GM19324 (cell line): ENCODE measurements around the gene F11R.
"Not testable (repeated sequence)": the region's sequence is repeated elsewhere in the genome, so short reads cannot be mapped to it uniquely, and the experiment has no call there.

Experiments
- ATAC-seq: cut with Tn5 transposase; IDR thresholded peaks from one replicate; pipeline ENCODE4 v1.9.1; 2021; ENCODE audit warnings: mild to moderate bottlenecking, moderate library complexity; ENCODE audit not compliant: unreplicated experiment, low FRiP score

F11R gene

DNA sequence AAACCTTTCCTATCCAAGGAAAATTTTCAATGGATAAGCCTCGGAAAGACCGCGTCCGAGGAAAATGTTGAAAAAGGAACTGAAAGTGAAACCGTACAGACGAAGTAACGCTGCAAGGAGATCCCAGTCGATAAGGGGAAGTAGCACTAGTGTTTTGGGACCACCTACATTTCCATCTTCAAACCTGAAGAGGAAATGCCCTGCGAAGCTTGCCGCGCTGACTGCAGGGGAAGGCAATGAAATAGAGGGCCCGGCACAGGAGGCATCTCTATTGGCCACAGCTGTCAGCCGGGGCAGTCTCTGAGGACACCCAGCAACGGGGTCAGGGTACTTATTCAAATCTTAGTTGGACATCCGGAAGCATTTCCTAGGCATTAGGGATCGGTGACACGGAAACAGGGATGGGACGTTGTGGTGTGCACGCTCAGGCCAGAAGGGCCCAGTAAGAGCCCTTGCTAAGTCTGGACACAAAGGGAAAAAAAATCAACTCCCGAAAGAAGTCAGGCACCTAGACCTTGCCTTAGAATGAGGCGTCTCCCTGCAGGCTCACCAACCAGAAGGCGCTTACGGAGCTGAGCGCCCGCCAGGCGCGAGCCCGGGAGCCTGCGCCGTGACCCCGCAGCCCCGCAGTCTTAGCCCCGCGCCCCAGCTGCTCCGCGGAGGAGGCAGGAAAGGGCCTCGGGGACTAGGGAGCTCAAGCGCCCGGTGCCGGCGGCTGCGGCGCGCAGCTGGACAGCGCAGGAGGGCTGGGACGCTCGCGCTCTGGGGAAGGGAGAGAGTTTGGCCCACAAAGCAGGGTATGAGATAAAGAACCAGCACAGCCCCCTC lies 24.2 kb upstream of the F11R start:
- ATAC-seq: peak; percentile 42

GRCh38 chr1:161044535-161044907 lies 23.6 kb upstream of the F11R start:
- ATAC-seq: no peak

DNA sequence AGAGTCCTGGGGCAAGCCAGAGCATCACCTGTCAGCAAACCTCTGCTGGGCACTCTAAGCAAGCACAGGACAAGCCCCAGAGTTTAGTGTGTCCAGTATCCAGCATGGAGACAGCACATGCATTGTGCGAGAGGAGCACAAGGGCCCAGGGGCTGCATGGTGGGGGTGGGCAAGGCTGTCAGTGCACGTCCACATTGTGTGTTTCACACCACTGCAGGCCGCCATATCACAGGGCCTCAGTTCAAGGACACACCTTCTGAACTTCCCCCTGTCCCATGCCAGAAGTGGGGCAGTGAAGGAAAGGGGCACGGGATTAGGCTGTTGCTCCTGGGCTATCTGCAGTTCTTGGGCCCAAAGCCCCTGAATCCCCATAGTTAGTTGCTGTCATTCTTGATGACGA lies 18.6 kb upstream of the F11R start:
- no peak for ATAC-seq

DNA sequence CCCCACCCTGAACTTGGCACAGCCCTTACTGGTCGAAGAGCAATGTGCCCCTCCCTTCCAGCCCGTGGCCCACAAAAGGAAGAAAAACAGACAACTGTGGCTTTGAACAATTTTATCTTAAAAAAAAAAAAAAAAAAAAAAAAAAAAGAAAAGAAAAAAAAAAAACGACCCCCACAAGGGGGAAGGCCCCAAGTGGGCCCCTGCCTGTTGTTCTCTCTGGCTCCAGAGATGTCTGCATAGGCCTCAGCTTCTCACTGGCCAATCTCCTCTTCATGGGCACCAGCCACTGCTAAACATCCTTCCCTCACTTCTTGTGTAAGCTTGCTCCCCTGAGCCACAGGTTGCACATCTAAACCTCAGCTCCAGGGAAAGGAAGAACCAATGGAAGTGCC lies 18.2 kb upstream of the F11R start:
- ATAC-seq: no peak

- peak; percentile 81 for ATAC-seq
Measured at GRCh38 chr1:161038523-161039153, 17.7 kb upstream of the F11R start, which contains the start of gene TSTD1. TSTD1 (minus strand) TSS chr1:161038964; CDS start chr1:161038889, 75 bp downstream.

DNA sequence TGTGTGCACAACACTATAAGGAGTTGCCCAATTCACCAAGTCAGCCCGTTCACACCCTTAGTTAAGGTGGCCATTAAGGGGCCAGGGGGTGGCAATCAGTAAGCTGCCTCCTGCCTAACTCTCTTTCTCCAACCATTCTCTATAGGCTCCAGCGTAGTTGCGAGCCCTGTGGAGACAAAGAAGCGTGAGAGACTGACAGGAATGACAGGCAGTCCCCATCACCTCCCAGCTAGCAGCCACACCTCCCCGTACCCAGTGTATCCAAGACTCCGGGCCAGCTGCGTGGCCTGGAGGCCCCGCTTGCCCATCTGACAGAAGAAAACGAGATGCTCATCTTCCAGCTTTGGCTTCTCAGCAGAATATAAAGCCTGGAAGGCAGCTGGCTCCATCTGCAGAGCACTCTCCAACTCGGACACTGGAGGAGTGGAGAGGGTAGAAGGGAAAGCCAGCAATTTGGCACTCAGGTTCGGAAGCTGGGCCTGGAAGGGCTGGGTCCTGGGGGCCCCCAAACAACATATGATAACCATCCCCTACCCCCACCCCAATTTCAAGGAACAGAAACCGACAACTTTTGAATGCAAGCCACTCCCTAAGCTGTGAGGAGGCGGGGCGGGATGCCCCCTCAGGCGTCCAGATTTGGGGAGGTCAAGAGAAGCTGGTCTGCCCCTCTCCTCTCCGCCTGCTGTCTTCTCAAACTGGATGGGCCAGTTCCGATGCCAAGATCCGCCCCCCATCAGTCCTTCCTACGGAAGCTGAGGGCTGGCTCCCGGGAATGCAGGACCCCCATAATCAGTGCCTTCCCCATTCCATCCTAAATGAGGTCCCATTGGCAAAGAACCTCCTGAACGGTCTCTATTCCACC lies 16.9 kb upstream of the F11R start:
- no peak for ATAC-seq

- ATAC-seq: no peak
Measured at GRCh38 chr1:161033751-161034150, 12.8 kb upstream of the F11R start.

- no peak for ATAC-seq
Measured at GRCh38 chr1:161032409-161032808, 11.5 kb upstream of the F11R start.

- ATAC-seq: no peak
Measured at GRCh38 chr1:161031874-161032273, 10.9 kb upstream of the F11R start.

- not testable (repeated sequence) for ATAC-seq
Measured at GRCh38 chr1:161029466-161029865, 8.5 kb upstream of the F11R start.

DNA sequence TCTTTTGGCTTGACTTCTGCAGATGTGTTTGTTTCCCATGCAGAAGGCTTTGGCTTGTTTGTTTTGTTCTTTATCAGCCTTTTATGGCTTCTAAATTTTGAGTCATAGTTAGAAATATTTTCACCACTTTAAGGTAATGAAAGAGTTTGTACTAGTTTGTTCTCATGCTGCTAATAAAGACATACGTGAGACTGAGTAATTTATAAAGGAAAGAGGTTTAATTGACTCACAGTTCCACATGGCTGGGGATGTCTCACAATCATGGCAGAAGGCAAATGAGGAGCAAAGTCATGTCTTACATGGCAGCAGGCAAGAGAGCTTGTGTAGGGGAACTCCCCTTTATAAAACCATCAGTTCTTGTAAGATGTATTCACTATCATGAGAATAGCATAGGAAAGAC lies 6.0 kb upstream of the F11R start:
- not testable (repeated sequence) for ATAC-seq

GRCh38 chr1:161022432-161022831 lies 1.5 kb upstream of the F11R start:
- not testable (repeated sequence) for ATAC-seq

DNA sequence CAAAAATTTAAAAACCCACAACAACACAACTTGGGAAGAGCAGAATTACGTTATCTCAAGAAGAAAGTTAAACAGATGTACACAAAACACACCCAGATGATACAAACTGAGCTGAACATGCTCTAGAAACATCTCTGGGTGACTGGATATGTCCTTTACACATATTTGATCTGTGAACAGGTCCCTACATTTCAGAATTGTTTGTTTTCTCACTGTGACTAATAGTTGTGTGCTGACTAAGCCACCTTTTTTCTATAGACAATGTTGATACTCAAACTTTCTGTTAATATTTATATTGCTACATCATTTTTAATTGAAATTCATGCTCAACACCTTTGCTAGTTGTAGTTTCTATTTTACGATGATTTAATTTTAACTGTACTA lies 1.0 kb upstream of the F11R start:
- no peak for ATAC-seq

DNA sequence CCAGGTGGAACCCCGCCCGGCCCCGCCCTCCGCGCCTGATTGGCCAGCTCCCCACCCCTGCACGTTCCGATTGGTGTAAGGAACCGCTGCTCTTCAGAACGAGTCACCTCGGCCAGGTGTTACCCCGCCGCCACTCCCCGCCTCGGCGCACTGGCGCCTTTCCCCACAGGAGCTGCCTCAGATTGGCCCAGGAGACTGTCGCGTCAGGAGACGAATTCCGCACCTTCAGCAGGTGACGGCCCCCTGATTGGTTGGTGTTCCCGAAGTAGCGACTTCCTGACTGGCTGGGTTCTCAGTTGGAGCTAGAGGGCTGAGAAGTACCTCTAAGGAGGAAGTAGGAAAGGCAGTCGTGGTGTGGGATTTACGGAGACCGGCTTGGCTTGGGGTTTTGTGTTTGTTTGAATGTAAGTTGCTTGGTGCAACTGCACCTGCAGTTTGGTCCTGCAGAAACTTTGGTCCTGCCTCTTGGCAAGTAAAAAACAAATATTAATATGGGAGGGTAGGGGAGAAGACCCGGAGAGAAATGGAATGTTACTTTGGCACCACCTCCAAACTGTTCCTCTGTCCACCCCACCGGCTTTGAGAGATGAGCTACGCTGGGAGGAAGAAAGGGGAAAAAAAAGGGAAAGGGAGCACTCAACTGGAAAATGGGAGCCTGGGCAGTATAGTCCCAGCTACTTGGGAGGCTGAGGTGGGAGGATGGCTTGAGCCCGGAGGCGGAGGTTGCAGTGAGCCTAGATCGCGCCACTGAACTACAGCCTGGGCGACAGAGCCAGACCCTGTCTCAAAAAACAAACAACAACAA lies 415 bp upstream of the F11R start:
- peak; percentile 85 for ATAC-seq

- ATAC-seq: no peak
Measured at GRCh38 chr1:161019751-161020495, 1.0 kb downstream of the F11R start.

GRCh38 chr1:161019111-161019660 lies 1.8 kb downstream of the F11R start:
- not testable (repeated sequence) for ATAC-seq

GRCh38 chr1:161018631-161018930 lies 2.4 kb downstream of the F11R start:
- no peak for ATAC-seq

- no peak for ATAC-seq
Measured at GRCh38 chr1:161017756-161018630, 3.0 kb downstream of the F11R start.

DNA sequence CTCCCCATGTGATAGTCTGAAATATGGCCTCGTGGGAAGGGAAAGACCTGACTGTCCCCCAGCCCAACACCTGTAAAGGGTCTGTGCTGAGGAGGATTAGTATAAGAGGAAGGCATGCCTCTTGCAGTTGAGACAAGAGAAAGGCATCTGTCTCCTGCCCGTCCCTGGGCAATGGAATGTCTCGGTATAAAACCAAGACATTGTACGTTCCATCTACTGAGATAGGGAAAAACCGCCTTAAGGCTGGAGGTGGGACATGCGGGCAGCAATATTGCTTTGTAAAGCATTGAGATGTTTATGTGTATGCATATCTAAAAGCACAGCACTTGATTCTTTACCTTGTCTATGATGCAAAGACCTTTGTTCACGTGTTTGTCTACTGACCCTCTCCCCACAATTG lies 3.8 kb downstream of the F11R start:
- ATAC-seq: not testable (repeated sequence)
